ENCODE measurements around the gene BRSK2.

Gene BRSK2

GRCh38 chr11:1480191-1480554, 90.4 kb downstream of the BRSK2 start:
- H3K4me1 ChIP-seq (ENCODE audit: low read length): no peaks in the 10 kb centered on the region
- TF ChIP-seq EZH2 (optimal IDR thresholded peaks at IDR 0.05; ENCODE audit: low read depth, low read length) (no peak), CTCF (IDR thresholded peaks at IDR 0.05; ENCODE audit: low read length) (no peak), EZH2phosphoT487 (IDR thresholded peaks at IDR 0.05; ENCODE audit: low read length) (no peak)
- no peaks in the 10 kb centered on the region for H3K9me3 ChIP-seq (replicated peaks; ENCODE audit: insufficient read depth, low read length)
- no peak overlapping the region for H3K4me2 ChIP-seq (ENCODE audit: low read depth, low read length)
- no peak overlapping the region for H3K4me3 ChIP-seq (ENCODE audit: low read length)
- H3K27me3 ChIP-seq (replicated peaks; ENCODE audit: insufficient read depth, low read length): no peaks in the 10 kb centered on the region
- no peaks in the 10 kb centered on the region for H3K9me2 ChIP-seq (replicated peaks; ENCODE audit: insufficient read depth, low read length)
- H3K27ac ChIP-seq (ENCODE audit: low read length): no peak overlapping the region
- H4K20me1 ChIP-seq (ENCODE audit: insufficient read depth, low read length): no peaks in the 10 kb centered on the region
- no peaks in the 10 kb centered on the region for H3F3A ChIP-seq (ENCODE audit: insufficient read depth, low read length)
- no peak overlapping the region for H2AFZ ChIP-seq (ENCODE audit: low read length)
- H3K79me2 ChIP-seq (ENCODE audit: low read length): no peaks in the 10 kb centered on the region
- DNase-seq: no peak
- H3K36me3 ChIP-seq (replicated peaks; ENCODE audit: insufficient read depth, low read length): no peaks in the 10 kb centered on the region
- no peak overlapping the region for H3K9ac ChIP-seq (ENCODE audit: low read length)

- TF ChIP-seq EZH2 (optimal IDR thresholded peaks at IDR 0.05; ENCODE audit: low read depth, low read length): no peak
- TF ChIP-seq EZH2phosphoT487 (IDR thresholded peaks at IDR 0.05; ENCODE audit: low read length): no peak
- TF ChIP-seq CTCF (IDR thresholded peaks at IDR 0.05; ENCODE audit: low read length): no peak
- Histone ChIP-seq H3K27me3 (replicated peaks; ENCODE audit: insufficient read depth, low read length) (no peaks in the 10 kb centered on the region), H3K9ac (ENCODE audit: low read length) (no peak overlapping the region), H3K4me3 (ENCODE audit: low read length) (no peak overlapping the region), H3K4me2 (ENCODE audit: low read depth, low read length) (no peak overlapping the region), H3K27ac (ENCODE audit: low read length) (no peak overlapping the region), H3K79me2 (ENCODE audit: low read length) (no peaks in the 10 kb centered on the region), H3K36me3 (replicated peaks; ENCODE audit: insufficient read depth, low read length) (no peaks in the 10 kb centered on the region), H3K9me3 (replicated peaks; ENCODE audit: insufficient read depth, low read length) (no peaks in the 10 kb centered on the region), H2AFZ (ENCODE audit: low read length) (no peak overlapping the region), H4K20me1 (ENCODE audit: insufficient read depth, low read length) (no peaks in the 10 kb centered on the region), H3K9me2 (replicated peaks; ENCODE audit: insufficient read depth, low read length) (no peaks in the 10 kb centered on the region), H3K4me1 (ENCODE audit: low read length) (no peaks in the 10 kb centered on the region), H3F3A (ENCODE audit: insufficient read depth, low read length) (no peaks in the 10 kb centered on the region)
- DNase-seq: no peak
These were observed 91.1 kb downstream of the BRSK2 start for GRCh38 chr11:1480555-1481482.

GRCh38 chr11:1481483-1481825, 91.7 kb downstream of the BRSK2 start:
- H4K20me1 ChIP-seq (ENCODE audit: insufficient read depth, low read length): no peaks in the 10 kb centered on the region
- H3F3A ChIP-seq (ENCODE audit: insufficient read depth, low read length): no peaks in the 10 kb centered on the region
- DNase-seq: no peak
- H3K9me2 ChIP-seq (replicated peaks; ENCODE audit: insufficient read depth, low read length): no peaks in the 10 kb centered on the region
- no peak overlapping the region for H3K4me2 ChIP-seq (ENCODE audit: low read depth, low read length)
- TF ChIP-seq EZH2phosphoT487 (IDR thresholded peaks at IDR 0.05; ENCODE audit: low read length) (no peak), CTCF (IDR thresholded peaks at IDR 0.05; ENCODE audit: low read length) (no peak), EZH2 (optimal IDR thresholded peaks at IDR 0.05; ENCODE audit: low read depth, low read length) (no peak)
- no peaks in the 10 kb centered on the region for H3K79me2 ChIP-seq (ENCODE audit: low read length)
- H3K9me3 ChIP-seq (replicated peaks; ENCODE audit: insufficient read depth, low read length): no peaks in the 10 kb centered on the region
- no peaks in the 10 kb centered on the region for H3K36me3 ChIP-seq (replicated peaks; ENCODE audit: insufficient read depth, low read length)
- H3K27ac ChIP-seq (ENCODE audit: low read length): no peak overlapping the region
- no peaks in the 10 kb centered on the region for H3K4me1 ChIP-seq (ENCODE audit: low read length)
- no peak overlapping the region for H3K4me3 ChIP-seq (ENCODE audit: low read length)
- no peak overlapping the region for H2AFZ ChIP-seq (ENCODE audit: low read length)
- H3K9ac ChIP-seq (ENCODE audit: low read length): no peak overlapping the region
- H3K27me3 ChIP-seq (replicated peaks; ENCODE audit: insufficient read depth, low read length): no peaks in the 10 kb centered on the region
